OCI-LY3 (cell line): ENCODE measurements around the gene ZBTB43.

Experiments used
- CTCF ChIP-seq: fragments of 200-600, 300-600 bp; sonication (generic); IDR thresholded peaks from 2 replicates; pipeline ENCODE4 v1.5.1; 2014; ENCODE audit warnings: antibody characterized with exemption, low read length, low read depth
- EZH2phosphoT487 ChIP-seq: fragments of 200-600 bp; shearing (Covaris generic); IDR thresholded peaks from 2 replicates; pipeline ENCODE4 v1.6.1; 2018; ENCODE audit warnings: antibody characterized with exemption, mixed run types, low read depth

DNA sequence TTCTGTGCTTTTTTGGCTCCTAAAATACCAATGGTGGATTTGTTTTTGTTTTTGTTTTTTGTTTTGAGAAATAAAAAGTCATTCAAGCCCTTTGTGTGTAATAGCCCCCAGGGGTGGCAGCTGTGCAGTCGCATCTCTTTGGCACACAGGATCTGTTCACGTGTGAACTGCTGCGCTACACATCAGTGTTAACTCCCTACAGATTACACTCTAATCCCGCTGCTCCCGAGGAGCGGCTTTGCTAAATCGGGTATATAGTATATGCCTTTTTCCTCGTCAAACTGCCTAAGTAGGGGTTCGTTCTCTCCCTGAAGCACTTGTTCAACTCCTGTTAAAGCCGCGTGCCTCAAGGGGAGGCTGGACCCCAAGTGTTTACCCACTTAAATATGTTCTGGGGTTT is 77.9 kb downstream of the ZBTB43 start:
- TF ChIP-seq CTCF (no peak), EZH2phosphoT487 (no peak)
